ENCODE data around the gene MRPL43.

MRPL43 gene

GRCh38 chr10:100969187-100970075 lies 17.9 kb downstream of the MRPL43 start, which contains the start of gene SEMA4G:
SEMA4G (plus strand) TSS chr10:100969504; CDS start chr10:100972913, 3,409 bp downstream.
- Histone ChIP-seq H2BK15ac (ENCODE audit: low read depth, poor library complexity, severe bottlenecking) (no peak within 1 kb of the TSS), H2BK12ac (ENCODE audit: low read length in 2 of 2) (peak within 1 kb of the TSS in 1 of 2 experiments; percentile 32), H3K27me3 (ENCODE audit: control insufficient read depth in 1 of 2, insufficient read depth in 1 of 2, low read length in 2 of 2) (no peaks in the 10 kb centered on the region), H4K91ac (ENCODE audit: low read length) (peak within 1 kb of the TSS; percentile 60), H3K27ac (ENCODE audit: low read length, poor library complexity, severe bottlenecking) (no peak within 1 kb of the TSS), H2BK5ac (ENCODE audit: low read depth, low read length, poor library complexity, severe bottlenecking) (no peak within 1 kb of the TSS), H3K14ac (ENCODE audit: low read length in 2 of 2) (peak within 1 kb of the TSS; percentile 36 to 80), H2BK120ac (ENCODE audit: low read depth, low read length) (no peak within 1 kb of the TSS), H2AK5ac (ENCODE audit: low read length, severe bottlenecking) (no peak within 1 kb of the TSS), H3K79me1 (replicated peaks; ENCODE audit: low read length, poor library complexity, severe bottlenecking) (no peaks in the 10 kb centered on the region), H2AFZ (ENCODE audit: low read depth, low read length) (peak within 1 kb of the TSS; percentile 96), H3K4me1 (ENCODE audit: control insufficient read depth, insufficient read depth, low read depth, low read length) (peaks cover 34% of the 10 kb centered on the region), H3K4ac (ENCODE audit: low read depth in 1 of 2, low read length in 2 of 2) (peak within 1 kb of the TSS; percentile 73 to 91), H3K9ac (ENCODE audit: low read length) (peak within 1 kb of the TSS; percentile 73), H3K4me2 (ENCODE audit: low read length, poor library complexity, severe bottlenecking) (peak within 1 kb of the TSS; percentile 94), H4K8ac (ENCODE audit: low read length) (peak within 1 kb of the TSS; percentile 80), H3K18ac (ENCODE audit: low read depth in 1 of 2, low read length in 2 of 2) (peak within 1 kb of the TSS; percentile 70 to 84), H3K23ac (ENCODE audit: low read length in 2 of 2) (peak within 1 kb of the TSS in 1 of 2 experiments; percentile 74), H3K36me3 (ENCODE audit: control insufficient read depth in 1 of 2, insufficient read depth in 2 of 2, low read depth in 1 of 2, low read length in 2 of 2) (peaks cover 21 to 27% of the 10 kb centered on the region in 2 experiments), H3K4me3 (ENCODE audit: insufficient read depth in 1 of 2, low read depth in 1 of 2, low read length in 2 of 2) (peak within 1 kb of the TSS; percentile 76 to 79), H3K9me3 (ENCODE audit: control insufficient read depth, low read length) (no peaks in the 10 kb centered on the region)
- DNase-seq: peak; percentile 41
- WGBS: 4% methylated on average over 51 of the region's 70 CpGs

- H3K4ac ChIP-seq (ENCODE audit: low read depth in 1 of 2, low read length in 2 of 2): peak overlapping the region in 1 of 2 experiments; percentile 73
- H3K4me1 ChIP-seq (ENCODE audit: control insufficient read depth, insufficient read depth, low read depth, low read length): peaks cover 34% of the 10 kb centered on the region
- H2BK120ac ChIP-seq (ENCODE audit: low read depth, low read length): no peak overlapping the region
- peak overlapping the region; percentile 18 for H4K91ac ChIP-seq (ENCODE audit: low read length)
- H3K36me3 ChIP-seq (ENCODE audit: control insufficient read depth in 1 of 2, insufficient read depth in 2 of 2, low read depth in 1 of 2, low read length in 2 of 2): peaks cover 21 to 33% of the 10 kb centered on the region in 2 experiments
- H3K4me2 ChIP-seq (ENCODE audit: low read length, poor library complexity, severe bottlenecking): peak overlapping the region; percentile 78
- H2BK5ac ChIP-seq (ENCODE audit: low read depth, low read length, poor library complexity, severe bottlenecking): no peak overlapping the region
- no peak overlapping the region for H2AK5ac ChIP-seq (ENCODE audit: low read length, severe bottlenecking)
- 14% methylated on average over 8 of the region's 9 CpGs for whole genome bisulfite sequencing
- no peaks in the 10 kb centered on the region for H3K27me3 ChIP-seq (ENCODE audit: control insufficient read depth in 1 of 2, insufficient read depth in 1 of 2, low read length in 2 of 2)
- H3K4me3 ChIP-seq (ENCODE audit: insufficient read depth in 1 of 2, low read depth in 1 of 2, low read length in 2 of 2): peak overlapping the region; percentile 70 to 79
- H3K14ac ChIP-seq (ENCODE audit: low read length in 2 of 2): peak overlapping the region in 1 of 2 experiments; percentile 80
- DNase-seq: no peak
- peak overlapping the region; percentile 73 for H3K9ac ChIP-seq (ENCODE audit: low read length)
- peak overlapping the region; percentile 35 to 74 for H3K18ac ChIP-seq (ENCODE audit: low read depth in 1 of 2, low read length in 2 of 2)
- H2AFZ ChIP-seq (ENCODE audit: low read depth, low read length): peak overlapping the region; percentile 96
- no peak overlapping the region for H3K23ac ChIP-seq (ENCODE audit: low read length in 2 of 2)
- H4K8ac ChIP-seq (ENCODE audit: low read length): peak overlapping the region; percentile 48
- no peaks in the 10 kb centered on the region for H3K79me1 ChIP-seq (replicated peaks; ENCODE audit: low read length, poor library complexity, severe bottlenecking)
- H3K9me3 ChIP-seq (ENCODE audit: control insufficient read depth, low read length): no peaks in the 10 kb centered on the region
- H2BK12ac ChIP-seq (ENCODE audit: low read length in 2 of 2): no peak overlapping the region
- no peak overlapping the region for H2BK15ac ChIP-seq (ENCODE audit: low read depth, poor library complexity, severe bottlenecking)
- no peak overlapping the region for H3K27ac ChIP-seq (ENCODE audit: low read length, poor library complexity, severe bottlenecking)
These were observed 18.5 kb downstream of the MRPL43 start for GRCh38 chr10:100968863-100969186.

- Histone ChIP-seq H4K91ac (ENCODE audit: low read length) (no peak overlapping the region), H2BK15ac (ENCODE audit: low read depth, poor library complexity, severe bottlenecking) (no peak overlapping the region), H2AK5ac (ENCODE audit: low read length, severe bottlenecking) (no peak overlapping the region), H3K36me3 (ENCODE audit: control insufficient read depth in 1 of 2, insufficient read depth in 2 of 2, low read depth in 1 of 2, low read length in 2 of 2) (peaks cover 19 to 39% of the 10 kb centered on the region in 2 experiments), H3K4me3 (ENCODE audit: insufficient read depth in 1 of 2, low read depth in 1 of 2, low read length in 2 of 2) (no peak overlapping the region), H3K4me1 (ENCODE audit: control insufficient read depth, insufficient read depth, low read depth, low read length) (peaks cover 34% of the 10 kb centered on the region), H3K79me1 (replicated peaks; ENCODE audit: low read length, poor library complexity, severe bottlenecking) (no peaks in the 10 kb centered on the region), H2BK120ac (ENCODE audit: low read depth, low read length) (no peak overlapping the region), H3K27me3 (ENCODE audit: control insufficient read depth in 1 of 2, insufficient read depth in 1 of 2, low read length in 2 of 2) (no peaks in the 10 kb centered on the region), H3K14ac (ENCODE audit: low read length in 2 of 2) (no peak overlapping the region), H3K4ac (ENCODE audit: low read depth in 1 of 2, low read length in 2 of 2) (no peak overlapping the region), H2AFZ (ENCODE audit: low read depth, low read length) (no peak overlapping the region), H3K9me3 (ENCODE audit: control insufficient read depth, low read length) (no peaks in the 10 kb centered on the region), H3K27ac (ENCODE audit: low read length, poor library complexity, severe bottlenecking) (no peak overlapping the region), H3K9ac (ENCODE audit: low read length) (peak overlapping the region; percentile 73), H2BK5ac (ENCODE audit: low read depth, low read length, poor library complexity, severe bottlenecking) (no peak overlapping the region), H3K23ac (ENCODE audit: low read length in 2 of 2) (no peak overlapping the region), H3K4me2 (ENCODE audit: low read length, poor library complexity, severe bottlenecking) (no peak overlapping the region), H3K18ac (ENCODE audit: low read depth in 1 of 2, low read length in 2 of 2) (no peak overlapping the region), H2BK12ac (ENCODE audit: low read length in 2 of 2) (no peak overlapping the region), H4K8ac (ENCODE audit: low read length) (no peak overlapping the region)
- 93% methylated on average over 1 of the region's 2 CpGs for WGBS
- no peak for DNase-seq
These were observed 19.1 kb downstream of the MRPL43 start for GRCh38 chr10:100968062-100968736.

GRCh38 chr10:100967332-100967731 lies 20.0 kb downstream of the MRPL43 start:
- Histone ChIP-seq H3K9ac (ENCODE audit: low read length) (no peak overlapping the region), H2BK12ac (ENCODE audit: low read length in 2 of 2) (no peak overlapping the region), H2BK5ac (ENCODE audit: low read depth, low read length, poor library complexity, severe bottlenecking) (no peak overlapping the region), H3K23ac (ENCODE audit: low read length in 2 of 2) (no peak overlapping the region), H3K4ac (ENCODE audit: low read depth in 1 of 2, low read length in 2 of 2) (no peak overlapping the region), H2AFZ (ENCODE audit: low read depth, low read length) (no peak overlapping the region), H4K8ac (ENCODE audit: low read length) (no peak overlapping the region), H2BK120ac (ENCODE audit: low read depth, low read length) (no peak overlapping the region), H3K4me3 (ENCODE audit: insufficient read depth in 1 of 2, low read depth in 1 of 2, low read length in 2 of 2) (no peak overlapping the region), H3K4me2 (ENCODE audit: low read length, poor library complexity, severe bottlenecking) (no peak overlapping the region), H2AK5ac (ENCODE audit: low read length, severe bottlenecking) (no peak overlapping the region), H3K9me3 (ENCODE audit: control insufficient read depth, low read length) (no peaks in the 10 kb centered on the region), H2BK15ac (ENCODE audit: low read depth, poor library complexity, severe bottlenecking) (no peak overlapping the region), H3K36me3 (ENCODE audit: control insufficient read depth in 1 of 2, insufficient read depth in 2 of 2, low read depth in 1 of 2, low read length in 2 of 2) (peaks cover 14 to 48% of the 10 kb centered on the region in 2 experiments), H3K79me1 (replicated peaks; ENCODE audit: low read length, poor library complexity, severe bottlenecking) (peaks cover 2% of the 10 kb centered on the region), H4K91ac (ENCODE audit: low read length) (no peak overlapping the region), H3K18ac (ENCODE audit: low read depth in 1 of 2, low read length in 2 of 2) (no peak overlapping the region), H3K14ac (ENCODE audit: low read length in 2 of 2) (no peak overlapping the region), H3K4me1 (ENCODE audit: control insufficient read depth, insufficient read depth, low read depth, low read length) (peaks cover 34% of the 10 kb centered on the region), H3K27ac (ENCODE audit: low read length, poor library complexity, severe bottlenecking) (no peak overlapping the region), H3K27me3 (ENCODE audit: control insufficient read depth in 1 of 2, insufficient read depth in 1 of 2, low read length in 2 of 2) (no peaks in the 10 kb centered on the region)
- no peak for DNase-seq
- WGBS: 82% methylated on average over 2 of the region's 2 CpGs
